IMR-90 (cell line): ENCODE measurements around the gene AHSG.

ENCODE experiments used
- CTCF ChIP-seq: conservative IDR thresholded peaks from 2 replicates; pipeline ENCODE4 v1.5.1; 2012; ENCODE audit warnings: mild to moderate bottlenecking, low read depth, low read length, improper control_type of control experiment
- MAFK ChIP-seq: IDR thresholded peaks from 2 replicates; pipeline ENCODE4 v1.6.1; 2012; ENCODE audit warnings: low read depth, low read length, improper control_type of control experiment
- MXI1 ChIP-seq: IDR thresholded peaks from 2 replicates; pipeline ENCODE4 v1.6.1; 2012; ENCODE audit warnings: low read depth, mild to moderate bottlenecking, low read length, moderate library complexity, borderline replicate concordance
- POLR2A ChIP-seq: IDR thresholded peaks from 2 replicates; pipeline ENCODE4 v1.6.1; 2012; ENCODE audit warnings: mild to moderate bottlenecking, low read depth, low read length
- USF2 ChIP-seq: fragments of 150-350 bp; IDR thresholded peaks from 2 replicates; pipeline ENCODE4 v1.6.1; 2017; ENCODE audit warnings: mild to moderate bottlenecking, antibody characterized with exemption, low read length, low read depth

GRCh38 chr3:186598108-186598784 is 14.6 kb upstream of the AHSG start:
- TF ChIP-seq CTCF (no peak), POLR2A (no peak), MXI1 (no peak), MAFK (no peak), USF2 (no peak)
